Measurements from ENCODE around the gene TTC33. TPM values are rescaled to one million over a fixed set of nuclear protein-coding genes. Genes with fewer than 3 reads are reported as not detected.

TTC33 gene
- total RNA-seq, 2 donors from 2014 or later = 10.6 to 19.8 TPM

DNA sequence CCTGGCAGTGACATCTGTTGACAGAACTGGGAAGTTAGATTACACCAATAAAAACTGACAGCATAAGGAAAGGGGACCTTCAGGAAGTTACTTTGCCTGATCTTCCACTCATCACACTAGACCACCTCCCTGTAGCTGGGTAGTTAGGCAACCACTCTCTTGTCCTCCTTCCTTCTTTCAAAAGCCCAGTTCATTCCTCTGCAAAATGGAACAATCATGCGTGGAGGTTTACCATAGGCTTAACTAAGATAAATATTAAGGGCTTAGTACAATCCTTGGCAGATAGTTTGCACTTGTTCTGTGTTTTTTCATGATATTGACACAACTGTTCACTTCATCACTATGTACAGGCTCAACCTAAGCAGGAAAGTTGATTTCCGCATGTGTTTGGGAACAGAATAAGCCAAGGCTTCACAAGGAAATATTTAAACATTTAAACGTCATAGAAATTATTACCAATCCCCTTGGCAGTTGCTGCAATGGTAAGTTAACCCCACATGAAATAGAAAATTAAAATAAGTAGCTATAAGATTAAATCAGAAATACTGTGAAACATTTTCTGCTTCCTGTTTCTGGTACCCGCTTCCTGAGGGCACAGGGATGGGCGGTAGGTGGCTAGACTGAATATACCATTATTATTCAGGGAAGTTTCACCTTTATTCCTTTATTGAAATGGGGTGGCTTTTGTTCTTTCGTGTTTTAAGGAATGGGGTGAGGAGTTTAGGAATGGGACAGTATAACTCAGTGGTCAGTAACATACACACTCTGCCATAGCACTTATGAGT lies 86.0 kb downstream of the TTC33 start:
- Histone ChIP-seq H3K9ac (ENCODE audit: low read depth in 2 of 2, low read length in 2 of 2) (no peak overlapping the region), H3K4me1 (no peaks in the 10 kb centered on the region), H3K4me3 (no peak overlapping the region), H3K27ac (no peak overlapping the region), H3K9me3 (no peaks in the 10 kb centered on the region), H3K36me3 (no peaks in the 10 kb centered on the region), H3K27me3 (no peaks in the 10 kb centered on the region)
- TF ChIP-seq, protein P1, sequence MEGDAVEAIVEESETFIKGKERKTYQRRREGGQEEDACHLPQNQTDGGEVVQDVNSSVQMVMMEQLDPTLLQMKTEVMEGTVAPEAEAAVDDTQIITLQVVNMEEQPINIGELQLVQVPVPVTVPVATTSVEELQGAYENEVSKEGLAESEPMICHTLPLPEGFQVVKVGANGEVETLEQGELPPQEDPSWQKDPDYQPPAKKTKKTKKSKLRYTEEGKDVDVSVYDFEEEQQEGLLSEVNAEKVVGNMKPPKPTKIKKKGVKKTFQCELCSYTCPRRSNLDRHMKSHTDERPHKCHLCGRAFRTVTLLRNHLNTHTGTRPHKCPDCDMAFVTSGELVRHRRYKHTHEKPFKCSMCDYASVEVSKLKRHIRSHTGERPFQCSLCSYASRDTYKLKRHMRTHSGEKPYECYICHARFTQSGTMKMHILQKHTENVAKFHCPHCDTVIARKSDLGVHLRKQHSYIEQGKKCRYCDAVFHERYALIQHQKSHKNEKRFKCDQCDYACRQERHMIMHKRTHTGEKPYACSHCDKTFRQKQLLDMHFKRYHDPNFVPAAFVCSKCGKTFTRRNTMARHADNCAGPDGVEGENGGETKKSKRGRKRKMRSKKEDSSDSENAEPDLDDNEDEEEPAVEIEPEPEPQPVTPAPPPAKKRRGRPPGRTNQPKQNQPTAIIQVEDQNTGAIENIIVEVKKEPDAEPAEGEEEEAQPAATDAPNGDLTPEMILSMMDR (IDR thresholded peaks at IDR 0.05) = no peak
- no peak for DNase-seq
- intact Hi-C loops (cut with DNase I) = no loop called here

DNA sequence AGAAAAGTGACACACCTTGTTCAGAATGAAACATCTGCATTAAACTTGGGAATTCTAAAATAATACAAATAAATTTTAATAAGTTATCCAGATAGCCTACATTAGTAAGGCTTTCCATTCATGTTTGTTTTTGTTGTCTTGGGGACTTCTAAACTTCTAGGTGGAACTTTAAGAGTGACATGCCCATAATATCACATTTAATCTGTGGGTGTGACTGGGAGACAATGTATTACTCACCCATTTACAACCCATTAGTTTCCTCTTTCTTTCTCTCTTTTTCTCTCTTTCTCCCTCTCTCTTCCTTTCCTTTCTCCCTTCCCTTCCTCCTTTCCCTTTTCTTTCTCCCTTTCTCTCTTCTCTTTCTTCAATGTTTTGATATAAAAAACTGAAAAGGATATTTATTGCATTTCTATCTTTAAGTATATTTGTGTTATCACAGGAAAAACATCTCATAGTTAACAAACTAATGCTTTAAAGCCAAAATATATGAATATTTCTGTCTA lies 88.5 kb downstream of the TTC33 start:
- Histone ChIP-seq H3K27ac (no peak overlapping the region), H3K4me3 (no peak overlapping the region), H3K27me3 (no peaks in the 10 kb centered on the region), H3K9ac (ENCODE audit: low read depth in 2 of 2, low read length in 2 of 2) (no peak overlapping the region), H3K36me3 (no peaks in the 10 kb centered on the region), H3K9me3 (no peaks in the 10 kb centered on the region), H3K4me1 (no peaks in the 10 kb centered on the region)
- TF ChIP-seq, protein P1 (IDR thresholded peaks at IDR 0.05) = no peak
- DNase-seq = no peak
- intact Hi-C loops (cut with DNase I) = no loop called here

- no peaks in the 10 kb centered on the region for H3K36me3 ChIP-seq
- intact Hi-C loops (cut with DNase I) = no loop called here
- no peak for DNase-seq
- no peaks in the 10 kb centered on the region for H3K4me1 ChIP-seq
- no peak overlapping the region for H3K9ac ChIP-seq (ENCODE audit: low read depth in 2 of 2, low read length in 2 of 2)
- no peaks in the 10 kb centered on the region for H3K27me3 ChIP-seq
- no peak overlapping the region for H3K27ac ChIP-seq
- TF ChIP-seq, protein P1 (IDR thresholded peaks at IDR 0.05) = no peak
- H3K4me3 ChIP-seq = no peak overlapping the region
- H3K9me3 ChIP-seq = no peaks in the 10 kb centered on the region
Measured at GRCh38 chr5:40666657-40667056, 89.1 kb downstream of the TTC33 start.

DNA sequence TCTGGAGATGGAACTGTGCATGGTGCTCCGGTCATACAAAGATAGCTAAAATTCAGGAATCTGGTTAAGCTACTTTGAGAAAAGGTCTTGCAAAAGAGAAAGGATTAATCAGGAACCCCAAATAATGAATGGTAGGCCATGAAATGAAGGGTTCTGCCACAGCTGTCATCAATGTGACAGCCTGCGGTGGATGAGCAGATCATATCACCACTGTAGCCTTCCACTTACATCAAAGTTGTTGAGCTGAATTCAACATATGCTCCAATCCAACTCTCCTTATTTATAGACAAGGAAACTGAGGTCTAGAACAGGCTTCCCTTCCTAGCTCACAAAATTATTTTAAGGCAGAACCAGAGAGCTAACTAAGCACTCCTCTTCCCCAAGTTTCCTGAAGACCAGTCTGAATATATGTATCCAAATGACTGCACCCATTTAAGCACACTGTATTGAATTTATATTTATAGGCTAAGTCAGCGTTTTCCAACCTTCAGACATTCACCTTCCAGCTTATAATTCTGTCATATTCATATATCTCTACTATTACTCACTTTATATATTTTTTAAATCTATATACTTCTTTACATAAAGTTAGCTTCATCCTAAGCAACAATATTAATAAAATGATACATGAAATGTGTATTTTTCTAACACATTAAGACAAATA lies 90.0 kb downstream of the TTC33 start:
- no peak overlapping the region for H3K4me3 ChIP-seq
- TF ChIP-seq, protein P1 (IDR thresholded peaks at IDR 0.05) = no peak
- no peaks in the 10 kb centered on the region for H3K36me3 ChIP-seq
- H3K4me1 ChIP-seq = no peaks in the 10 kb centered on the region
- H3K9me3 ChIP-seq = no peaks in the 10 kb centered on the region
- H3K27me3 ChIP-seq = no peaks in the 10 kb centered on the region
- intact Hi-C loops (cut with DNase I) = no loop called here
- no peak overlapping the region for H3K9ac ChIP-seq (ENCODE audit: low read depth in 2 of 2, low read length in 2 of 2)
- no peak for DNase-seq
- no peak overlapping the region for H3K27ac ChIP-seq

GRCh38 chr5:40660751-40661150 lies 95.0 kb downstream of the TTC33 start:
- H3K9me3 ChIP-seq = no peaks in the 10 kb centered on the region
- no peaks in the 10 kb centered on the region for H3K27me3 ChIP-seq
- no peak for DNase-seq
- no peaks in the 10 kb centered on the region for H3K4me1 ChIP-seq
- H3K27ac ChIP-seq = no peak overlapping the region
- TF ChIP-seq, protein P1 (IDR thresholded peaks at IDR 0.05) = no peak
- H3K4me3 ChIP-seq = no peak overlapping the region
- intact Hi-C loops (cut with DNase I) = no loop called here
- no peaks in the 10 kb centered on the region for H3K36me3 ChIP-seq
- no peak overlapping the region for H3K9ac ChIP-seq (ENCODE audit: low read depth in 2 of 2, low read length in 2 of 2)

All from colonic mucosa (tissue), 4 donors.